OCI-LY7 (cell line): Measurements from ENCODE around the gene PLIN1. TPM values are rescaled to one million over a fixed set of nuclear protein-coding genes. Genes with fewer than 3 reads are reported as not detected.

Source experiments
- BruUV-seq: library from RNA; stranded (reverse); fragments of 400-500 nt; replicated peaks from 2 replicates; lab custom pipeline; 2021; lab: Mats Ljungman, UMichigan
- CTCF ChIA-PET: fragments of 300-600 bp; sonication (Branson Sonifier 250); formaldehyde crosslinking; loops from one replicate; lab custom pipeline; 2022; ENCODE audit warnings: antibody characterized with exemption; ENCODE audit not compliant: unreplicated experiment; lab: Charles Lee
- POLR2A ChIA-PET: fragments of 300-600 bp; sonication (Branson Sonifier 250); formaldehyde crosslinking; loops from one replicate; lab custom pipeline; 2022; ENCODE audit warnings: antibody characterized with exemption; lab: Charles Lee
- DNase-seq: peaks from one replicate; pipeline ENCODE4 v3.0.0-alpha.2; 2015; ENCODE audit warnings: low spot score
- H2AFZ ChIP-seq: fragments of 200-600 bp; sonication (generic), shearing (Covaris generic); 2 replicates; pipeline ENCODE4 v1.6.1; 2014; ENCODE audit warnings: mild to moderate bottlenecking, antibody characterized with exemption, low read length, moderate library complexity
- H3K27ac ChIP-seq: fragments of 200-600 bp; sonication (generic); 2 replicates; pipeline ENCODE4 v1.5.1; 2014; ENCODE audit warnings: mixed run types, low read depth, mild to moderate bottlenecking, moderate library complexity, low read length, inconsistent platforms; ENCODE audit not compliant: poor library complexity, severe bottlenecking
- H3K36me3 ChIP-seq: fragments of 200-600 bp; sonication (generic); 2 replicates; pipeline ENCODE4 v1.6.1; 2014; ENCODE audit warnings: mild to moderate bottlenecking, antibody characterized with exemption, low read length, moderate library complexity, mixed read lengths; ENCODE audit not compliant: insufficient read depth
- H3K4me1 ChIP-seq: fragments of 200-600 bp; sonication (generic); 2 replicates; pipeline ENCODE4 v1.5.1; 2014; ENCODE audit warnings: mild to moderate bottlenecking, low read length; ENCODE audit not compliant: insufficient read depth, poor library complexity, severe bottlenecking
- H3K4me2 ChIP-seq: fragments of 200-600 bp; sonication (generic); 2 replicates; pipeline ENCODE4 v1.6.1; 2014; ENCODE audit warnings: mild to moderate bottlenecking, low read length
- H3K4me3 ChIP-seq: fragments of 200-600 bp; sonication (generic); 2 replicates; pipeline ENCODE4 v1.5.1; 2014; ENCODE audit warnings: mild to moderate bottlenecking, low read depth, low read length; ENCODE audit not compliant: poor library complexity, severe bottlenecking
- H3K79me2 ChIP-seq: fragments of 200-600 bp; sonication (generic); 2 replicates; pipeline ENCODE4 v1.6.1; 2016; ENCODE audit warnings: low read depth, mild to moderate bottlenecking, low read length, moderate library complexity, mixed read lengths; ENCODE audit not compliant: insufficient read depth
- H3K9me2 ChIP-seq: fragments of 200-600 bp; sonication (generic); 2 replicates; pipeline ENCODE4 v1.6.1; 2016; ENCODE audit warnings: mild to moderate bottlenecking, low read length, mixed read lengths; ENCODE audit not compliant: insufficient read depth
- H3K9me3 ChIP-seq: fragments of 200-600 bp; sonication (generic); 2 replicates; pipeline ENCODE4 v1.6.1; 2014; ENCODE audit warnings: mild to moderate bottlenecking, mixed run types, low read length, mixed read lengths
- H4K20me1 ChIP-seq: fragments of 200-600 bp; sonication (generic); 2 replicates; pipeline ENCODE4 v1.6.1; 2014; ENCODE audit warnings: mild to moderate bottlenecking, antibody characterized with exemption, low read length, moderate library complexity, mixed read lengths; ENCODE audit not compliant: insufficient read depth
- EZH2phosphoT487 ChIP-seq: fragments of 200-600 bp; sonication (generic); IDR thresholded peaks from 2 replicates; pipeline ENCODE4 v1.6.1; 2018; ENCODE audit warnings: low read depth, borderline replicate concordance, mild to moderate bottlenecking, mixed run types, antibody characterized with exemption, low read length, moderate library complexity, mixed read lengths
- intact Hi-C: fragments of 100-400 bp; cut with micrococcal nuclease; formaldehyde crosslinking; loops from one replicate; pipeline ENCODE4 v1.10.0; 2022; ENCODE audit not compliant: unreplicated experiment
- total RNA-seq, 2 experiments: library from RNA; depleted of rRNA in 1 of 2; stranded (reverse); fragments of >200 nt in 1 of 2; shearing (Covaris generic) in 1 of 2; gene quantifications; 2 replicates each; pipeline ENCODE4 v1.2.3, GENCODE V29; 2014 to 2022
- TF ChIP-seq, protein P1 (sequence below): fragments of 200-600 bp; sonication (generic); conservative IDR thresholded peaks from 2 replicates; pipeline ENCODE4 v1.5.1; 2014; ENCODE audit warnings: mild to moderate bottlenecking, antibody characterized with exemption, low read length, moderate library complexity, mixed read lengths

PLIN1 gene
- total RNA-seq, 2 experiments from 2014 or later: 0.19 TPM; not detected in 1

DNA sequence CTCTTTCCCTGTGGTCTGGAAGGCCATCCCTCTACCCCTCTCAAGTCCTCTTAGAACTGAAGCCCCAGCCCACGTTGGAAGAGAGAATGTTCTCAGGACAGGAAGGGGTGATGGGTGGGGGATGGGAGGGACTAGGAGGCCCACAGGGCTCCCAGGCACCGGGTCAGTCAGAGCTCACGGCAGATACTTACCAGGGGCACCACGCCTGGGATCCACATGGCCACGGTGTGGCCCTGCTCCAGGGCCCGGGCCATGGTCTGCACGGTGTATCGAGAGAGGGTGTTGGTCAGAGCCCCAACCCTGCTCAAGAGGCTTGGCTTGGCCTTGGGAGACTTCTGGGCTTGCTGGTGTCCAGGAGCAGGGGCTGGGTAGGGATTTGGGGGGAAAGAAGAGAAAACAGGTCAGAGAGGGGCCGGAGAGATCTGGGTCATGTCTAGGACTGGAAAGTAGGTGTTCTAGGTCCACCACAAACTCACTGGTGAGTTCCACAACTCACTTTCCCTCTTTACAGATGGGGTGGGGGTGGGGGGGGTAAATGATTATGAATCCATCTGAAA lies 9.8 kb downstream of the PLIN1 start:
- H3K4me1 ChIP-seq: no peaks in the 10 kb centered on the region
- no peak for DNase-seq
- no peak overlapping the region for H2AFZ ChIP-seq
- H3K9me3 ChIP-seq: no peaks in the 10 kb centered on the region
- H3K4me3 ChIP-seq: no peak overlapping the region
- H3K79me2 ChIP-seq: no peaks in the 10 kb centered on the region
- no peaks in the 10 kb centered on the region for H4K20me1 ChIP-seq
- no peak overlapping the region for H3K4me2 ChIP-seq
- no TSS peak for BruUV-seq
- POLR2A ChIA-PET: no interaction called here
- no peaks in the 10 kb centered on the region for H3K9me2 ChIP-seq
- CTCF ChIA-PET: no interaction called here
- intact Hi-C loops: no loop called here
- TF ChIP-seq, protein P1, sequence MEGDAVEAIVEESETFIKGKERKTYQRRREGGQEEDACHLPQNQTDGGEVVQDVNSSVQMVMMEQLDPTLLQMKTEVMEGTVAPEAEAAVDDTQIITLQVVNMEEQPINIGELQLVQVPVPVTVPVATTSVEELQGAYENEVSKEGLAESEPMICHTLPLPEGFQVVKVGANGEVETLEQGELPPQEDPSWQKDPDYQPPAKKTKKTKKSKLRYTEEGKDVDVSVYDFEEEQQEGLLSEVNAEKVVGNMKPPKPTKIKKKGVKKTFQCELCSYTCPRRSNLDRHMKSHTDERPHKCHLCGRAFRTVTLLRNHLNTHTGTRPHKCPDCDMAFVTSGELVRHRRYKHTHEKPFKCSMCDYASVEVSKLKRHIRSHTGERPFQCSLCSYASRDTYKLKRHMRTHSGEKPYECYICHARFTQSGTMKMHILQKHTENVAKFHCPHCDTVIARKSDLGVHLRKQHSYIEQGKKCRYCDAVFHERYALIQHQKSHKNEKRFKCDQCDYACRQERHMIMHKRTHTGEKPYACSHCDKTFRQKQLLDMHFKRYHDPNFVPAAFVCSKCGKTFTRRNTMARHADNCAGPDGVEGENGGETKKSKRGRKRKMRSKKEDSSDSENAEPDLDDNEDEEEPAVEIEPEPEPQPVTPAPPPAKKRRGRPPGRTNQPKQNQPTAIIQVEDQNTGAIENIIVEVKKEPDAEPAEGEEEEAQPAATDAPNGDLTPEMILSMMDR: no peak
- no peak for TF ChIP-seq EZH2phosphoT487
- H3K27ac ChIP-seq: no peak overlapping the region
- no peaks in the 10 kb centered on the region for H3K36me3 ChIP-seq

DNA sequence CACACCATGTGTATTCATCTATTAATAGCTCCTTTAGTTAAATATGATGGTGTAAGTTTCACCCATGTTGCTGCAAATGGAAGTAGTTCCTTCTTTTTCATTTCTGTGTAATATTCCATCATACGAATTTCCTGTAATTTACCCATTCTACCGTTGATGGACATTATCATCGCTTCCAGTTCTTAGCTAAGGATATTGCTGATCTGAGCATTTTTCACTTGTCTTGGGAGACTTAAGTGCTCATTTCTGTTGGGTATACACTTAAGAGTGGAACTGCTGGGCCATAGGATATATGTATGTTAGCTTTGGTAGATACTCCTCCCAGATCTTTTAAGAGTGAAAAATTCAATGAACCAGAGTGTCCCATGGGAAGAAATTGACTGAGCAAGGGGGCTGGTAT lies 11.0 kb downstream of the PLIN1 start:
- no peak for DNase-seq
- TF ChIP-seq EZH2phosphoT487: no peak
- TF ChIP-seq, protein P1: no peak
- Histone ChIP-seq H3K4me2 (no peak overlapping the region), H3K4me3 (no peak overlapping the region), H3K36me3 (no peaks in the 10 kb centered on the region), H3K4me1 (no peaks in the 10 kb centered on the region), H3K9me3 (no peaks in the 10 kb centered on the region), H3K9me2 (no peaks in the 10 kb centered on the region), H3K79me2 (no peaks in the 10 kb centered on the region), H3K27ac (no peak overlapping the region), H4K20me1 (no peaks in the 10 kb centered on the region), H2AFZ (no peak overlapping the region)
- intact Hi-C loops: no loop called here
- POLR2A ChIA-PET: no interaction called here
- no TSS peak for BruUV-seq
- CTCF ChIA-PET: no interaction called here

DNA sequence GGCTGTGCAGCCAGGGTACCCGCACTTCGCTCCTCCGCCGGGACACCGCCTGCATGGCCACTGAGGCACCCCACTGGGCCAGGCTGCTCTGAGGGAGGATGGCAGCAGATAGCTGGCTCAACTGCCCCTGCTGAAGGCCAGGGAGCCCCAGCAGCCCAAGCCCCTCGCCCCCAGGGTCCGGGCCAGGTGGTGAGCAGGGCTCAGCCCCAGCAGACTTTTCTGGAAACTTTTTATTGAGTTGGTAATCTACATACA lies 11.5 kb downstream of the PLIN1 start:
- POLR2A ChIA-PET: no interaction called here
- Histone ChIP-seq H3K4me3 (no peak overlapping the region), H3K36me3 (no peaks in the 10 kb centered on the region), H3K9me2 (no peaks in the 10 kb centered on the region), H3K79me2 (no peaks in the 10 kb centered on the region), H4K20me1 (no peaks in the 10 kb centered on the region), H3K4me2 (no peak overlapping the region), H3K4me1 (no peaks in the 10 kb centered on the region), H3K9me3 (no peaks in the 10 kb centered on the region), H3K27ac (no peak overlapping the region), H2AFZ (no peak overlapping the region)
- no peak for DNase-seq
- CTCF ChIA-PET: no interaction called here
- intact Hi-C loops: no loop called here
- TF ChIP-seq, protein P1: no peak
- no peak for TF ChIP-seq EZH2phosphoT487
- BruUV-seq: no TSS peak
